B cell (primary cell): ENCODE data around the gene KCNIP1. TPM values are rescaled to one million over a fixed set of nuclear protein-coding genes. Genes with fewer than 3 reads are reported as not detected.

Source experiments
- ATAC-seq: fragments of 200-7000 bp; cut with Tn5 transposase; one replicate; pipeline ENCODE4 v1.10.0; 2021; ENCODE audit warnings: low read depth, mild to moderate bottlenecking, moderate number of reproducible peaks, moderate library complexity
- CTCF ChIA-PET: fragments of 350-600 bp; sonication (Branson Sonifier 250); formaldehyde crosslinking; loops from one replicate; lab custom pipeline; 2021; ENCODE audit warnings: antibody characterized with exemption, inconsistent platforms; lab: Charles Lee
- POLR2A ChIA-PET: fragments of 350-600 bp; sonication (Branson Sonifier 250); formaldehyde crosslinking; loops from one replicate; lab custom pipeline; 2021; ENCODE audit warnings: antibody characterized with exemption; lab: Charles Lee
- DNase-seq: peaks from one replicate; pipeline ENCODE4 v3.0.0; 2013
- H2AFZ ChIP-seq: 2 replicates; pipeline ENCODE4 v1.6.1; 2012; ENCODE audit warnings: mild to moderate bottlenecking, low read depth, low read length; ENCODE audit not compliant: insufficient read depth, poor library complexity, severe bottlenecking
- H3K27ac ChIP-seq, 2 donors: 1 replicate in 1 of 2; 2 replicates in 1 of 2; pipeline ENCODE4 v1.5.1; 2012 to 2013; ENCODE audit warnings: low read length in 2 of 2, mild to moderate bottlenecking in 2 of 2, moderate library complexity in 1 of 2
- H3K27me3 ChIP-seq, 4 experiments: fragments of 200-600 bp in 1 of 4; sonication (generic) in 1 of 4; replicated peaks in 1 of 4; 1 replicate in 2 of 4; 2 replicates in 2 of 4; pipeline versions ENCODE4 v1.6.1 to v1.7.0; 2013 to 2016; ENCODE audit warnings: low read length in 3 of 4, mild to moderate bottlenecking in 2 of 4, mixed read lengths in 1 of 4, moderate library complexity in 1 of 4; ENCODE audit not compliant: insufficient read depth in 4 of 4, control insufficient read depth in 3 of 4; ENCODE audit errors: control extremely low read depth in 1 of 4
- H3K36me3 ChIP-seq, 2 experiments: replicated peaks in 1 of 2; 1 replicate in 1 of 2; 2 replicates in 1 of 2; pipeline versions ENCODE4 v1.6.1 to v1.7.1; 2013; ENCODE audit warnings: low read length in 1 of 2; ENCODE audit not compliant: insufficient read depth in 2 of 2, control insufficient read depth in 1 of 2; ENCODE audit errors: control extremely low read depth in 1 of 2, extremely low read depth in 1 of 2
- H3K4me1 ChIP-seq, 2 donors: fragments of 200-600 bp in 1 of 2; sonication (generic) in 1 of 2; 1 replicate in 1 of 2; 2 replicates in 1 of 2; pipeline versions ENCODE4 v1.5.1 to v1.6.1; 2013 to 2017; ENCODE audit warnings: low read length in 2 of 2; ENCODE audit not compliant: control insufficient read depth in 2 of 2, insufficient read depth in 2 of 2
- H3K4me2 ChIP-seq: replicated peaks from 2 replicates; pipeline ENCODE3; 2012; ENCODE audit warnings: mild to moderate bottlenecking, low read depth, low read length; ENCODE audit not compliant: poor library complexity, severe bottlenecking
- H3K4me3 ChIP-seq, 5 experiments: fragments of 200-600 bp in 1 of 5; sonication (generic) in 1 of 5; 1 replicate in 3 of 5; 2 replicates in 2 of 5; pipeline versions ENCODE4 v1.5.1 to v1.7.0; 2011 to 2016; ENCODE audit warnings: low read length in 4 of 5, mild to moderate bottlenecking in 4 of 5, low read depth in 2 of 5, control low read depth in 1 of 5, moderate library complexity in 1 of 5; ENCODE audit not compliant: insufficient read depth in 1 of 5; ENCODE audit errors: control extremely low read depth in 1 of 5, extremely low read depth in 1 of 5
- H3K79me2 ChIP-seq: fragments of 200-600 bp; sonication (generic); one replicate; pipeline ENCODE4 v1.6.0; 2016; ENCODE audit warnings: low read length; ENCODE audit not compliant: control insufficient read depth, insufficient read depth
- H3K9ac ChIP-seq: fragments of 200-600 bp; sonication (generic); 2 replicates; pipeline ENCODE4 v1.6.1; 2017; ENCODE audit warnings: mild to moderate bottlenecking, low read length, moderate library complexity
- H3K9me3 ChIP-seq, 3 donors: one replicate each; pipeline versions ENCODE4 v1.6.1 to v1.7.1; 2013; ENCODE audit warnings: low read length in 2 of 3; ENCODE audit not compliant: control insufficient read depth in 2 of 3, insufficient read depth in 1 of 3; ENCODE audit errors: control extremely low read depth in 1 of 3
- H4K20me1 ChIP-seq: 2 replicates; pipeline ENCODE4 v1.6.0; 2012; ENCODE audit warnings: mild to moderate bottlenecking, low read length; ENCODE audit not compliant: insufficient read depth, control insufficient read depth, poor library complexity, severe bottlenecking
- H3K27ac Mint-ChIP-seq: one replicate; pipeline ENCODE4 v1.8.0; 2021; ENCODE audit warnings: mixed read lengths
- H3K27me3 Mint-ChIP-seq: one replicate; pipeline ENCODE4 v1.8.0; 2021; ENCODE audit warnings: mixed read lengths
- H3K4me1 Mint-ChIP-seq: one replicate; pipeline ENCODE4 v1.8.0; 2021; ENCODE audit warnings: mixed read lengths
- H3K4me3 Mint-ChIP-seq: one replicate; pipeline ENCODE4 v1.8.0; 2021; ENCODE audit warnings: mixed read lengths
- H3K9me3 Mint-ChIP-seq: one replicate; pipeline ENCODE4 v1.8.0; 2022; ENCODE audit warnings: mixed read lengths; ENCODE audit not compliant: insufficient read depth
- CTCF ChIP-seq: fragments of 200-600 bp; IDR thresholded peaks from one replicate; pipeline ENCODE4 v1.8.0; 2022; ENCODE audit warnings: antibody characterized with exemption, mild to moderate bottlenecking
- EZH2 ChIP-seq: IDR thresholded peaks from 2 replicates; pipeline ENCODE4 v1.6.1; 2012; ENCODE audit warnings: borderline replicate concordance, low read depth, mild to moderate bottlenecking, moderate library complexity, low read length; ENCODE audit not compliant: insufficient read depth, poor library complexity, severe bottlenecking
- WGBS: methylation state at CpG from one replicate; pipeline ENCODE4 v1.1.5; 2013; ENCODE audit warnings: missing lambda C conversion rate; ENCODE audit not compliant: insufficient coverage; 5-methylcytosine and 5-hydroxymethylcytosine counted together
- intact Hi-C: fragments of 100-400 bp; cut with micrococcal nuclease; formaldehyde crosslinking; loops from one replicate; pipeline ENCODE4 v1.10.0; 2022
- polyA plus RNA-seq: library from polyadenylated mRNA; depleted of rRNA; stranded (reverse); fragments of >200 nt; gene quantifications from 2 replicates; pipeline ENCODE4 v1.2.3, GENCODE V29; 2012
- total RNA-seq, 2 donors: library from RNA; stranded (reverse); fragments of 120-200 nt in 1 of 2; gene quantifications; 1 replicate in 1 of 2; 2 replicates in 1 of 2; pipeline versions ENCODE4 v1.2.3 to v1.2.4, GENCODE V29; 2013 to 2022

Gene KCNIP1
- total and polyA plus RNA-seq, 2 donors (not counting 1 experiment from before 2014, with no cell fraction given): not detected

GRCh38 chr5:170678811-170679210, 175.0 kb downstream of the KCNIP1 start:
- Mint-ChIP-seq H3K9me3 (no peaks in the 10 kb centered on the region), H3K4me1 (no peaks in the 10 kb centered on the region), H3K4me3 (no peak overlapping the region), H3K27ac (no peak overlapping the region), H3K27me3 (peaks cover 36% of the 10 kb centered on the region)
- 90% methylated on average over 2 of the region's 2 CpGs for WGBS
- TF ChIP-seq CTCF (no peak), EZH2 (no peak)
- Histone ChIP-seq H4K20me1 (no peaks in the 10 kb centered on the region), H3K4me2 (no peak overlapping the region), H3K9me3 (peaks cover 0 to 3% (median 0%) of the 10 kb centered on the region in 3 donors), H3K79me2 (no peaks in the 10 kb centered on the region), H3K27me3 (peaks cover 0 to 14% (median 4%) of the 10 kb centered on the region in 4 experiments), H3K36me3 (no peaks in the 10 kb centered on the region), H3K9ac (no peak overlapping the region), H3K27ac (no peak overlapping the region), H2AFZ (no peak overlapping the region), H3K4me1 (no peaks in the 10 kb centered on the region), H3K4me3 (no peak overlapping the region)
- ATAC-seq (no peak), DNase-seq (no peak)
- ChIA-PET POLR2A (no interaction called here), CTCF (no interaction called here)
- intact Hi-C loops: no loop called here

GRCh38 chr5:170681013-170681433, 177.2 kb downstream of the KCNIP1 start:
- Histone ChIP-seq H4K20me1 (no peaks in the 10 kb centered on the region), H3K4me3 (no peak overlapping the region), H3K9ac (no peak overlapping the region), H3K36me3 (no peaks in the 10 kb centered on the region), H3K27ac (no peak overlapping the region), H3K79me2 (no peaks in the 10 kb centered on the region), H3K4me1 (no peaks in the 10 kb centered on the region), H3K4me2 (no peak overlapping the region), H3K27me3 (peaks cover 0 to 9% (median 4%) of the 10 kb centered on the region in 4 experiments), H3K9me3 (peaks cover 0 to 3% (median 0%) of the 10 kb centered on the region in 3 donors), H2AFZ (no peak overlapping the region)
- Mint-ChIP-seq H3K27ac (no peak overlapping the region), H3K27me3 (peaks cover 45% of the 10 kb centered on the region), H3K4me1 (no peaks in the 10 kb centered on the region), H3K9me3 (no peaks in the 10 kb centered on the region), H3K4me3 (no peak overlapping the region)
- DNase-seq (no peak), ATAC-seq (no peak)
- POLR2A ChIA-PET: no interaction called here
- intact Hi-C loops: no loop called here
- no peak for TF ChIP-seq EZH2
- TF ChIP-seq CTCF: no peak
- CTCF ChIA-PET: no interaction called here
- WGBS: 4% methylated on average over 20 of the region's 28 CpGs
